DMS114 treated with DMSO at 0.1 percent for 48 hours (cell line): ENCODE data around the gene CEACAM19.
"Not testable (repeated sequence)": the region's sequence is repeated elsewhere in the genome, so short reads cannot be mapped to it uniquely, and the experiment has no call there.

Source experiments
- DNase-seq: peaks from one replicate; lab custom pipeline; 2025; ENCODE audit not compliant: unreplicated experiment; lab: John Stamatoyannopoulos, UW

The CEACAM19 gene

GRCh38 chr19:44698492-44699201 is 27.4 kb downstream of the CEACAM19 start, which contains the start of gene CEACAM16:
Gene CEACAM16 (plus strand): TSS chr19:44699151. CDS start chr19:44701457, 2,306 bp downstream.
- no peak for DNase-seq

DNA sequence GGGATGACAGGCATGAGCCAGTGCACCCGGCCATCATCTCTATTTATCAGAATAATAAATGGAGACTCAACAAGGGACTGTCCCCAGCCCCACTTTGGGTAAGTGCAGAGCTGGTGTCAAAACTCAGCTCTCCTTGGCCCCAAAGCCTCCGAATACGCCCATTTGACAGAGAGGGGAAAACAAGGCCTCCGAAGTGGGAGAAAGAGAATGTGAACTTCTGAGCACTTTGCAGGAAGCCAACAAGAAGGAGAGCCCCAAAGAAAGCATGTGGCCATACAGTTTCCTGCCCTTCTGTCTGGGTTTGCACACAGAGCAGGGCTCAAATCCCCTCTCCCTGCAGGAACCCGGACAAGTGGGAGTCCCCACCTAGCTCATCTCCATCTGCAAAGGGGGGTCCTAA is 29.3 kb downstream of the CEACAM19 start:
- DNase-seq: no peak

GRCh38 chr19:44701228-44701627 is 29.9 kb downstream of the CEACAM19 start:
- DNase-seq: no peak

- no peak for DNase-seq
Observed at GRCh38 chr19:44702551-44703176, 31.4 kb downstream of the CEACAM19 start.

DNA sequence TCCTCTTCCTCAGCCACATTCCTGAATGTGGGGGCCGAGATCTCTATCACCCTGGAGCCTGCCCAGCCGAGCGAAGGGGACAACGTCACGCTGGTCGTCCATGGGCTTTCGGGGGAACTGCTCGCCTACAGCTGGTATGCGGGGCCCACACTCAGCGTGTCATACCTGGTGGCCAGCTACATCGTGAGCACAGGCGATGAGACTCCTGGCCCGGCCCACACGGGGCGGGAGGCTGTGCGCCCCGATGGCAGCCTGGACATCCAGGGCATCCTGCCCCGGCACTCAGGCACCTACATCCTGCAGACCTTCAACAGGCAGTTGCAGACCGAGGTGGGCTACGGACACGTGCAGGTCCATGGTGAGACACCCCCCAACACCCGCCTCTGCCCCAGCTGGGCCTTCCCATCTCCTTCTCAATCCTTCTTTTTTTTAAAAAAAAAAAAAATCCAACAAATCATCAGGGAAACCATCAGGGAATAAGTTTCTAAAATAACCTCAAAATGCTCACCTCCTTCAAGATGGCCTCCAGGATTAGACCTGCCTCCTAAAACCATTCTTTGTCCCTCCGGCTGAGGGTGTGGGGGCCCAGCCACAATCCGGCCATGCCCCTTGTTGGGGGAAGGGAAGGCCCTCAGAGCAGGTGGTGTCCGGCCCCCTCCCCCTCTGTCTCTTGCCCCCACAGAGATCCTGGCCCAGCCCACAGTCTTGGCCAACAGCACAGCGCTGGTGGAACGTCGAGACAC is 32.2 kb downstream of the CEACAM19 start:
- DNase-seq: no peak

GRCh38 chr19:44704982-44705381 is 33.7 kb downstream of the CEACAM19 start:
- no peak for DNase-seq

DNA sequence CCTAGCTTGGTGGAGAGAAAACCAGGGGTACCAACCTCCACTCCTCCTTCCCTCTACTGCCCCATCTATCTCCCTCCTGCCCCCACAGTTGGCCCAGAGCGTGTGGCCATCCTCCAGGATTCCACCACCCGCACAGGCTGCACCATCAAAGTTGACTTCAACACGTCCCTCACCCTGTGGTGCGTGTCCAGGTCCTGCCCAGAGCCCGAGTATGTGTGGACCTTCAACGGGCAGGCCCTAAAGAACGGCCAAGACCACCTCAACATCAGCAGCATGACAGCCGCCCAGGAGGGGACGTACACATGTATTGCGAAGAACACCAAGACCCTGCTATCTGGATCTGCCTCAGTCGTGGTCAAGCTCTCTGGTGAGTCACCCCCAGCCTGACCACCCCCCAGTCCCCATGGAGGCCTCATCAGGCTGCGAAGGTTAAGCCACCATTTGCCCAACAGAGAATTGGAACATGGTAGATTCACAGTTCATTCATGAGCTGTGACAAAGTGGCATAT is 34.3 kb downstream of the CEACAM19 start:
- no peak for DNase-seq

DNA sequence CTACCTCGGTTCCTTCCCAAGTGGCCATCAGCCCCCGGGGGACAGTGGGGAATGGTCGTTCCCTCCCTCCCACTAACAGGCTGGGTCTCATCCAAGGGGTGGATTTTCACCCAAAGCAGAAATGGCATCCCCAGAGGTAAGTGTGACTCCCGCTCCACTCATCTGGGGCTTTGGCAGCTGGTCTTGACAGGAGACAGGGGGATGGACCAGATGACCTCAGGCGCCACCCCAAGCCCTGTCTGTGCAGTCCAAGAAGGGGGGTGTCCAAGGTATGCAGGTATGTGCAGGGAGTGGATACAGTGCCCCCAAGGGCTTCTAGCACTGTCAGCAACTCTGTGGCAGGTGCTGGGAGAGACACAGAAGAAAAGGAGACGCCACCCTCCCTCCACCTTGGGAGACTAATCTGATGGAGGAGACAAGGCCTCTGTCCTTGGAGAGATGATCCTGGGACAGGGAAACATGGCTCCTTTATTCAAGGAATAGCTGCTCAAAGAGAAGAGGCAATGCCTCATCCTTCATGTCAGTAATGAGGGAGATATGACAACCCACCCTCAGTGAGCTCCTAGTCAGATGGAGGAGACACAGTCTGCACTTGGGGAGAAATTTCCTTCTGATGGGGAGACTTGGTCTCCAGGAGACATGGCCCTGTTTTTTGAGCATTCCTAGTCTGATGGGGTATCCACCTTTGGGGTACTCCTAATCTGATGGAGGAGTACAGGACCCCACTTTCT is 35.4 kb downstream of the CEACAM19 start:
- no peak for DNase-seq

DNA sequence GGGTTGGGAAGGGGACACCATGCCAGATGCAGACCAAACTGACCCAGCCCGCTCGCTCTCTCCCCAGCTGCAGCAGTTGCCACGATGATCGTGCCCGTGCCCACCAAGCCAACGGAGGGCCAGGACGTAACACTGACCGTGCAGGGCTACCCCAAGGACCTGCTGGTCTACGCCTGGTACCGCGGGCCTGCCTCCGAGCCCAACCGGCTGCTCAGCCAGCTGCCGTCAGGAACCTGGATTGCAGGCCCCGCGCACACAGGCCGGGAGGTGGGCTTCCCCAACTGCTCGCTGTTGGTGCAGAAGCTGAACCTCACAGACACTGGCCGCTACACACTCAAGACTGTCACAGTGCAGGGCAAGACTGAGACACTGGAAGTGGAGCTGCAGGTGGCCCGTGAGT is 36.5 kb downstream of the CEACAM19 start:
- no peak for DNase-seq

- no peak for DNase-seq
Observed at GRCh38 chr19:44708940-44709339, 37.7 kb downstream of the CEACAM19 start.

- DNase-seq: not testable (repeated sequence)
Observed at GRCh38 chr19:44709434-44710266, 38.4 kb downstream of the CEACAM19 start.

DNA sequence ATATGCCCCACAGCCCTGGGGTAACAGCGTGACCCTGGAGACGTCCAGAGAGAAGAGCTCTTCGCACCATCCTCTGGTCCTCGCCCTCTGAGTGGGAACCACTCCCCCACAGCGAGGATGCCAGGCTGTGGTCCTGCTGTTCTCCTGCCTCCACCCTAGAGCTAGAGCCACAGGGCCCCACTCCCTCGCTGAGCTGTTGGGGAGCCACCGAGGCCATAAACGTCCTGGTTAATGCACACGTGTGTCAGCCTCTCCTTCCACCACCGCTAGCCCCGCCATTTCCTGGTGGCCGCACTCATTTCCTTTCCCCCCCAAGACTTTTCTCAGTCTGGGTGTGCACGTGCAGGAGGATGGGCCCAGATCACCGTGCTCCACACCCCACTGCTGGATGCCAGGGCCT is 39.2 kb downstream of the CEACAM19 start:
- no peak for DNase-seq

GRCh38 chr19:44712864-44713515 is 41.7 kb downstream of the CEACAM19 start:
- no peak for DNase-seq

DNA sequence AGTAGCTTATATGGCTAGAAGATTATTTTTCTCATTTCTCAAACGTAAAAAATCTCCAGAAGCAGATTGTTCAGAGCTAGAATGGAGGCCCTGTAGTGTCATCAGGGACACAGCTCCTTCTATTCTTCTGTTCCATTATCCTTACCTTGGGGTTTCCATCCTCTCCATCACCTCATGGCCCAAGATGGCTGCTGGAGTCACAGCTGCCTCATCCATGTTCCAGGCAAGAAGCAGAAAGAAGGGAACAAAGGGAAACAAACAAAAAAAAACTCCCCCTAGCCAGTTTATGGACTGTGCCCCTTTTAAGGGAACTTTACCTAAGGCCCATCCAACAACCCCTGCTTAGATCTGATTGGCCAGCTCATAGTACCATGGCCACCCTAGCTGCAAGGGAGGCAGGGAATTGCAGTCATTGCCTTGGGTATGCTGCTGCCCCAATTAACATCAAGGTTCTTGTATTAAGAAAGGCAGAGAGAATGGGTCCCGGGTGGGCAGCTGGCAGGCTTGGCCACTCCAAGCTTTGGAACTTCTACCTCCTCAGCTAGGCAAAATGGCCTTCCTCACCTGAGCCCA is 43.4 kb downstream of the CEACAM19 start:
- DNase-seq: no peak

GRCh38 chr19:44717603-44718002 is 46.3 kb downstream of the CEACAM19 start:
- DNase-seq: no peak

- DNase-seq: no peak
Observed at GRCh38 chr19:44718441-44719261, 47.4 kb downstream of the CEACAM19 start.

DNA sequence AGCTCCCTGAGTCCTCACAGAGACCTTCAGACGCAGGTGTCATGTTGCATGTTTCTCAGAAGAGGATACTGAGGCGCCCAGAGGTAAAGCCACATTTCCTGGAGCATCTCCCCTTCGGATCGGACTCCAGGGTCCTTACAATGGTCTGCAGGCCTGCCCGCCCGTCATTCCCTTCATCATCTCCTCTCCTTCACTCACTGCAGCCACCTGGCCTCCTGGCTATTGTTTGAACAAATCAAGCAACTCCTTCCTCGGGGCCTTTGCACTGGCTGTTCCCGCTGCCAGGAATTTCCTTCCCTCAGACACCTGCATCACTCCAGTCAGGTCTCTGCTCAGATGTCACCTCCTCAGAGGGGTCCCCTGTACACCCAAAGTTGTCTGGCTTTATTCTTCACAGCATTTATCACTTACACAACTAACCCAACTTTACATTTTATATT is 48.0 kb downstream of the CEACAM19 start:
- DNase-seq: no peak

GRCh38 chr19:44720396-44720795 is 49.1 kb downstream of the CEACAM19 start:
- not testable (repeated sequence) for DNase-seq
